ENCODE measurements around the gene SYT7.

The SYT7 gene

DNA sequence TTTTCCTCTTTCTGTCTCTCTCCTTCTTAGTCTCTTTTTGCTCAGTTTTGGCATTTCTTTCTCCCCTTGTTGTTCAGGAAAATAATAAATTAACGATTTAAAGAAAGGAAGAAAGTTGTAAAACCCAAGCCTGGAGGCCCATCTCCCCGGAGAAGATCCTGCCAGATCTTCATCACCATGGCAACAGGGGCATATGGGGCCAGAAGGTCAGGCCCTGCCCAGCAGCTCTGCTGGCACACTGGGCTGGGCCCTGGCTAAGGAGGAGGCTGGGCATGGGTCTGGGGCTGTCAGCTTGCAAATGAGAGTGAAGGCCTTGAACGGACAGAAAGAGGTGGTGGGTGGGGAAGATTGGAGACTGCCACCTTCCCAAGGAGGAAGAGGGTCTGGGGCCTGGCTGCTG lies 69.5 kb downstream of the SYT7 start:
- no peak for DNase-seq

- no peak for DNase-seq
Observed at GRCh38 chr11:61510974-61511373, 69.9 kb downstream of the SYT7 start.

DNA sequence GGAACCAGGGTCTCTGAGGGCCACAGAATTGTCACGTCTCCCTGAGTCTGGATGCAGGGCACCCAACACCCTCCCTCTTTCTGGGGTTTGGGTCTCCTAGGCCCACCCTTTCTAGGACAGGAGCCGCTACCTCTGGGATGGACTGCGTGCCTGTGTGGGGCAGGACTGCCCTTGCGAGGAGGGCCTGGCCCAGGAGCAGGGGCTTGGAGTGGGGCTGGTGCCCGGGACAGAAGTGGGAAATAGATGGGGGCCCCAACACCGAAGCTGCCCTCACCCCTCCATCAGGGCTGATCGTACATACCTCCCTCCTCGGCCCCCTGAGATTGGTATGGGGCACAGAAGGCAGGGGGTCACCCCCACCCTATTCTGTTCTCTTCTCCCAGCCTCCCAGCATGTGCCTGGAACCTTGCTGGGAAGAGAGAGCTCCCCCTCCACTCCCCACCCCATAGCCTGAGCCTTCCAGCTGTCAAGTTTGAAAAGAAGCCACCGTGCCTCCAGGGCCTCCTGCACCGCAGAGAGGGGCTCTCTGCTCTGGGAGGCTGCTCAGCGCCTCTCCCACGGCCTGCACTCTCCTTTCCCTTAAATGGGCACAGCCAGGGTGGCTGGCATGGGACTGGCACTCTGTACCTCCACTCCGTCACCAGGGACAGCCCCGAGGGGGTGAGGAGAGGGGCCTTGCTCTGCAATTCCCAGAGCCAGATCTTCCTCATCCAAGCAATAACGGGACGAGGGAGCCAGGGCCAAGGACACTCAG lies 70.5 kb downstream of the SYT7 start:
- DNase-seq = no peak

- DNase-seq = peak; percentile 54 to 60
Observed at GRCh38 chr11:61509043-61510029, 71.5 kb downstream of the SYT7 start.

GRCh38 chr11:61507962-61508861 lies 72.7 kb downstream of the SYT7 start, which contains the start of gene LRRC10B:
LRRC10B (plus strand) TSS chr11:61508749; CDS start chr11:61508999, 250 bp downstream.
- peak; percentile 6 to 15 for DNase-seq

GRCh38 chr11:61507012-61507768 lies 73.7 kb downstream of the SYT7 start:
- DNase-seq = no peak

DNA sequence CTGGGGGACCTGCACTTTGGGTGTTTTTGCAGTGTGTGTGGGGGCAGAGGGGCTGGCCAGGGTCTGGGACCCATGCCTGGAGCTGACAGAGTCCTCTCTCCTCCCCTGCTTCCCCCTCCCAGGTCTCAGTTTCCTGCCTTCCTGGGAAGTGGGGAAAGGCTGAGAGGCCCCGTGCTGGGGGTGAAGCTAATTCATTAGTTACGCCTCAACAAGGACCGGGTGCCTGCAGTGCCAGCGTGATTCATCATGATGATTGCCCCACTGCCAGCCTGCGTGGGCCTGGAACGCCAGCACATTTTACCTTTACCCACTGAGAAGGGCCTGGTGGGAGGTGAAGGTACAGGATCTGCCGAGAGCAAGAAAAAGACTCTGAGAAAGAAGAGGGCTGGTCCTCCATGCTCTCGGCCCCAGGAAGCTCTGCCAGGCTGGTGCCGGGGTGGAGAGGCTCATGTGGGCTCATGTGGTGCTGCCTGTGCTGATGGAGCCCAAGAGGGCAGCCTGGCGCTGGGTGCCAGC lies 75.2 kb downstream of the SYT7 start:
- no peak for DNase-seq

DNA sequence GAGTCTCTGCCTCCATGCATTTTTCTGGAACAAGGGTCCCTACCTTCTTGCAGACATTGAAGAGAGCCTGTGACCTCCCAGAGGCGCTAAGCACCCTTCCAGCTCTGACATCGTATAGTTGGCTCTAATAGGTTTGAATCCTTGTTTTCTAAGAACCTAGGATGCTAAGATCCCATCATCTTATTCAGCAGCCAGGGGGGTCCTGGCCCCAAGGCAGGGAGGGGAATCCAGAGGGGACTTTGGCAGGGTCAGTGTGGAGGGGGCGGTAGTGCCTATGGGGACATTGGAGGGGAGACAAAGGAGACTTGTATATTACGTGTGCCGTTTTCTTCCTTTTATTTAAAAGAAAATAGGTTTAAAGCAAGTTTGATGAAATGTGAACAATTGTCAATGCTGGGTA lies 75.8 kb downstream of the SYT7 start:
- no peak for DNase-seq

DNA sequence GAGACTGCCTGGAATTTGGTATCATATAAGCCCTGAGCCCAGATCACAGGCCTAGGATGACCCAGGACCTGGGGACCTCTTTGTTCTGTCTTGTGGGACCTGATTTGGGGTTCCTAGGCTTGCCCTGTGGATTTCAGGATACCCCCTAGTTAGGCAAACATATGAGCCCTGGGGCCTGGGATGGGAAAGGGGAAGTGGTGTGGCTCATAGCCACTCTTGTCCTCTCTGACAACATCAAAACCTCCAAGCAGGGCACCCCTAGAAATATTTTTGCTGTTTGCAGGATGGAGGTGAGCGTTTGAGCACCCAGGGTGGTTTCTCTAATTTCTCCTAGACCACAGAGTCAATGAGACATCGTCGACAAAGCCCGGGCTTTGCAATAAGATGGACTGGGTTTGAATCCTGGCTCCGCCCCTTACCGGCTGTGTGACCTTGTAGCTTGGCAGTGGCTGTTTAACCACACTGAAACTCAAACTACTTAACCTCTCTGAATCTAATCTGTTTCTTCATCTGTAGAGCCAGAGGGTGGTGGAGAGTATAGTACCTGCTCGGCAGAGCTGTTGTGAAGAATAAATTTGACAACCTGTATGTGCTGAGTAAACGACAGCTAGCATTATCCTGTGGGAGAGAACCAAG lies 77.6 kb downstream of the SYT7 start:
- DNase-seq = peak in 1 of 2 experiments; percentile 35

DNA sequence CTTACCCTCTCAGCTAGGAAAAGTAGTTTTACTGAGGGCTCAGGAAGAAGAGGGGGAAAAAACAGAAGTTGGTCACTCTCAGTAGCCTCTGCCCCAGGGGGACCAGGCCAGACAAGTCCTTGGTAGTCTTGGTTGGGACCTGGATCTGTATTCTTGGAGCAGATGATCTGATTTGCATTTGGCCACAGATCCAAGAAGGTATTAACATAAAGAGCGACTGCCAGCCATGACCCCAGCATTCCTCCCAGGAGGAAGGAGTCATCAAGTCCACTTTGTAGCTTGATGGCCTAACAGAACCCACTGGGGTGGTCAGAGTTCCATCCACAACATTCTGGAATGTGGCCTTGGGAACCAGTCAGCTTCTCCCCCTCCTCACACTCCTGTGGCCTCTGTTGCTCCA lies 78.4 kb downstream of the SYT7 start:
- no peak for DNase-seq

DNA sequence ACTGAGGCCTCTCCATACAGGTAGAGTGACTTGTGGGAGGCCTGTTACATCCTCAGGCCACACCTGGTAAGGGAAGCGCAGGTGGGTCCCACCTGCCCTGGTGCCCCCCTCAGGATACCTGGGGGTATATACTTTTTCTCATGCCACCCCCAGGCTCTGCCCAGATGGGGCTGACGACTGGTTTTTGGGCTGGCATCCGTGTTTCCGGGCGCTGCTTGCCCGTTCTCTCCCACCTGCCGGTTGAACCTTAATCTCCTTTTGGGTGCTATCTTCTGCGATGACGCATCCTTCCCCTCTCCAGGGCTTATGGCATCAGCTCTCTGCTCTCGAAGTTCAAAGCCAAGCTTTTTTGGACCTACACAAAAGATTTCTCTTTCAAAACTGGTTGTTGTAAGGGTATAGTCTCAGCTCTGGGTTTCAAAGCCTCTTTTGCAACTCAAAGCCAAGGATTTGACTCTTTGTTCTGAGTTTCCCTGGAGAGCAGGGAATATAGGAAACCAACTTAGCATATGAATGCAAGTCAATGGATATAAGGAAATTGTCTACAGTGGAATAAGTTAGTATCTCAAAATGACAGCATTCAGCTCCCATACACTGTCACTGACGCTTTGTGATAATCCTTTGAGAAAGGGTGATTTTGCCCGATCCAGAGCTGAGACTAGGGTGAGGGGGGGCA lies 80.9 kb downstream of the SYT7 start:
- DNase-seq = no peak

DNA sequence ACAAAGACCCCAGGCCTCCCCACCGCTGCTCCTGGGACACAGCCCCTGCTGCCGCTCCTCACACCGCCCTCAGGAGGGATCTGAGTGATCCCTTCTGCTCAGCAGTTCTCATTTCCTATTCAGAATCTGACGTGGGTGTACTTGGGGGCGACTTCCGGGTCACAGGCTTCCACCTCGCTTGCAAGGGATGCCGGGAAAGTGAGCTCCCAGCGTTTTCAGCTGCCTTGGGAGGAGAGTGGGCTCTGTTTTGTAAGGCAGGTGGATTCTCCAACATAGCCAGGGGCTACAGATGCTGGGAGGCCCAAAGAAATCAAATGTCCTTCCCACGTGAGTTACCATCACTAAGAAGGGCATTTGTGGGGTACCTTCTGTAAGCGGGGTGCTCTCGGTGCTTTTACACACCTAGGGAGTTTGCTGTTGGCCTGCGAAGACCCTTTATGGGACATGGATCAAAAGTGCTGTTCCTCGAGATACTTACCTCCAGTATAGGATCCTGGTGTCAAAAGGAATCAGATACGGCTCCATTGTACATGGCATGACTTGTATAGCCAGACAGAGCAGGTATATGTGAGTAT lies 82.0 kb downstream of the SYT7 start:
- DNase-seq = no peak

DNA sequence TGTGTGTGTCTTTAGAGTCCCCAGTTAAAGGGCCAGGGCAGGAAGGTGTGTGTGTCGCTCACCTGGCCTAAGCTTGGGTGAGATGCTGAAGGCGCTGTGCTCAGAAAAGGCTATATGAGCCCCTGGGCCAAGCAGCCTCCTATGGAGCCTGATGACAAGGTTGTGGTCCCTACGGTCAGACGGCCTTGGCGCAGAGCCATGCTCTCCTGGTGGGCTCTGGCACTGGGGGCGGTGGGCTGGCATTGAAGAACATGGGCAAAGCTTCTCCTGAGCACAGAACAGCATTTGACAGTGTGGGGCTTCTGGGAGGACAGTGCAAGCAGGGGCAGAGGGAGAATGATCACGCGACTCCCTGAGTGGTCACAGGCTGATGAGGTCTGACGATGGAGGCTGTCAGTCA lies 83.0 kb downstream of the SYT7 start:
- no peak for DNase-seq

GRCh38 chr11:61497473-61497872 lies 83.4 kb downstream of the SYT7 start:
- DNase-seq = no peak

GRCh38 chr11:61496602-61497400 lies 84.1 kb downstream of the SYT7 start:
- no peak for DNase-seq

- DNase-seq = no peak
Observed at GRCh38 chr11:61495801-61496601, 84.9 kb downstream of the SYT7 start.

DNA sequence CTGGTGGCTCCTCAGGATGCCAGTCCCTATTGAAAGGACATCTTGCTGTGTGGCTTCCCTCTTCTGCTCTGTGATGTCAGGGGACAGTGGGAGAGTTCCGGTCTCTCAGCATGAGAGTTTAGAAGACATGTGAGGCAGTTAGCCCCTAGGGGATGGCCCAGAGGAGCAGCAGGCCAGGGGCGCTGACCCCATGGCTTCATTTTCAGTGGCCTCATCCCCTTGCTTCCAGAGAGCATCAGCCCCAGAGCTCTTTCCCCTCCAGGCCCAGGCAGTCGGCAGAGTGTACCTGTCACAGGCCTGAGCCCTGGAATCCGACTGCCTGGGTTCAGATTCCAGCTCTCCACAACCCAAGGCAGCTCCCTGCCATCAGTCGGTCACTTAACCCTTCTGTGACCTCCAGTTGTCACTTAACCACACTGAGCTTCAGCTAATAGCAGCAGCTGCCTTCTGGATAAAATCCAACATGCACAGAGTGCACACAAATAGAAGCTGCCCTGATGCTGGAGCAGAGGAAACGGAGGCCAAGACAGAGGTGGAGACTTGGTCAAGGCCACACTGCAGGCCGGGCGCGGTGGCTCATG lies 86.4 kb downstream of the SYT7 start:
- no peak for DNase-seq

Measured in Kasumi-1 (cell line).